ENCODE results near the gene MRPL55. TPM values are rescaled to one million over a fixed set of nuclear protein-coding genes. Genes with fewer than 3 reads are reported as not detected.

The MRPL55 gene
- total RNA-seq, 1 donor from 2014 or later: 43.2 TPM

DNA sequence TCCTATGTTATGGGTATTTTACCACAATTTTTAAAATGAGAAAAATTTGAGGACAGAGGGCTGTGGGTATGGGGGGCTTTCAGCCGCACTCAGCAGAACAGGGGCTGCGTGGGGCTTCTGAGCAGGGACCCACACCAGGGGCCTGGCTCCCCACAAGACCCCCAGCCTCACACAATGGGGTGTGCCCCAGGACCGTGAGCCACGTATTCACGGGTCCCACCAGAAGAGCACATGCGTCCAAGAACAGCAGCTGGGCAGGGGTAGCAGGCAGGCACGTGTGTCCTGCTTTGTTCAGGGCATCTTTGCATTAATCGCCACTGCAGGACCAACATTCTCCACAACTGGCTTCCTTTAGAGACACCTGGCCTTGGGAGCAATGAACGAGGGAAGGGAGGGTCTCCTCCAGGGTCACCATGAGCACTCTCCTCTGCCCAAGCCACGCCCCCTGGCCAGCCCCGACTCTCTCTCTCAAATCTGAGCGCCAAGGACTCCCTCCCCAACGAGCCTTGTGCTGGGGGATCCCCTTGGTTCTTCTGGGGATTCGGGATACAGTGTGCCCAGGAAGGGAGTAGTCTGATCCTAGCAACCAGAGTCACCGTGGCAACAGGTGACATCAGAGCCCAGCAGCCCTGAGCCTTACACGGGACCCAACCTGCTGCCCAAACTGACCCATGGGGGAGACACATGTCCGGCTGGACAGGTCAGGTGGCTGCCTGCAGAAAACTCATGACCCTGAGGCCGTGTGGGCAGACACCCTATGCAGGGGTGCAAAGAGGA lies 34.0 kb downstream of the MRPL55 start:
- TF ChIP-seq, protein P1, sequence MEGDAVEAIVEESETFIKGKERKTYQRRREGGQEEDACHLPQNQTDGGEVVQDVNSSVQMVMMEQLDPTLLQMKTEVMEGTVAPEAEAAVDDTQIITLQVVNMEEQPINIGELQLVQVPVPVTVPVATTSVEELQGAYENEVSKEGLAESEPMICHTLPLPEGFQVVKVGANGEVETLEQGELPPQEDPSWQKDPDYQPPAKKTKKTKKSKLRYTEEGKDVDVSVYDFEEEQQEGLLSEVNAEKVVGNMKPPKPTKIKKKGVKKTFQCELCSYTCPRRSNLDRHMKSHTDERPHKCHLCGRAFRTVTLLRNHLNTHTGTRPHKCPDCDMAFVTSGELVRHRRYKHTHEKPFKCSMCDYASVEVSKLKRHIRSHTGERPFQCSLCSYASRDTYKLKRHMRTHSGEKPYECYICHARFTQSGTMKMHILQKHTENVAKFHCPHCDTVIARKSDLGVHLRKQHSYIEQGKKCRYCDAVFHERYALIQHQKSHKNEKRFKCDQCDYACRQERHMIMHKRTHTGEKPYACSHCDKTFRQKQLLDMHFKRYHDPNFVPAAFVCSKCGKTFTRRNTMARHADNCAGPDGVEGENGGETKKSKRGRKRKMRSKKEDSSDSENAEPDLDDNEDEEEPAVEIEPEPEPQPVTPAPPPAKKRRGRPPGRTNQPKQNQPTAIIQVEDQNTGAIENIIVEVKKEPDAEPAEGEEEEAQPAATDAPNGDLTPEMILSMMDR (IDR thresholded peaks at IDR 0.05; ENCODE audit: insufficient read depth, low read length, severe bottlenecking): no peak
- FAIRE-seq (no peak), DNase-seq (ENCODE audit: low read depth) (no peak)
- H3K27me3 ChIP-seq (ENCODE audit: control insufficient read depth, insufficient read depth, low read length): no peaks in the 10 kb centered on the region
- H3K36me3 ChIP-seq (ENCODE audit: control insufficient read depth, insufficient read depth, low read length): no peaks in the 10 kb centered on the region
- H3K4me3 ChIP-seq (ENCODE audit: low read depth, low read length): no peak overlapping the region

DNA sequence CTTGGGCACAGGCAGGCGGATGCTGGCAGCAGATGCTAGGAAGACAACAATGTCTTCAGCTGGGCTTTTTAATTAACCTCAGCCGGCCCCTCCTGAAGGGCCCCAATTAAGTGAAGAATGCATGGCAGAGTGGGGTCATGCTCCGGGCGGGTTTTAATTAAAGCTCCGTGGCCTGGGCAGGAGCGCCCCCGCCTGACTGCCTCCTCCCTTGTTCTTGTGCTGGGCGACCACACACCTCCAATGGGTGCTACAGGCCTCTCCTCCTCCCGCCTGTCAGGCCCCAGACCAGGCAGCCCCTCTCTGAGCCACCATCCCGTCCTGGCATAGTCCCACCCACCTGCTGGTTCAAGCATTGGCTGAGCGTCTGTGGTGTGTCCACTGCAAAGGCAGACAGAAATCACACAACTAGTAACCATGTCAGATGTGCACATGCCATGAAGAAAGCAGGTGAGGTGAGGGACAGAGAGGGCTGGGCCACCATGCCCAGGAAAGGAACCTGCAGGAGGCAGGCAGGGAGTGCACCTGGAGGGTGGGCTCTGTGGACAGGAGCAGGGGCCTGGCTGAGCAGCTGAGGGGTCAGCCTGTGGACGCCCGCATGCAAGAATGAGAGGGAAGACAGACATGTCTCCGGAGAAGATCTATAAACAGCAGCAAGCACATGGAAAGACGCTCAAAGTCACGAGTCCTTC lies 35.1 kb downstream of the MRPL55 start:
- Histone ChIP-seq H3K27me3 (ENCODE audit: control insufficient read depth, insufficient read depth, low read length) (no peaks in the 10 kb centered on the region), H3K4me3 (ENCODE audit: low read depth, low read length) (no peak overlapping the region), H3K36me3 (ENCODE audit: control insufficient read depth, insufficient read depth, low read length) (no peaks in the 10 kb centered on the region)
- no peak for DNase-seq (ENCODE audit: low read depth)
- TF ChIP-seq, protein P1 (IDR thresholded peaks at IDR 0.05; ENCODE audit: insufficient read depth, low read length, severe bottlenecking): peak; percentile 65
- FAIRE-seq: no peak

DNA sequence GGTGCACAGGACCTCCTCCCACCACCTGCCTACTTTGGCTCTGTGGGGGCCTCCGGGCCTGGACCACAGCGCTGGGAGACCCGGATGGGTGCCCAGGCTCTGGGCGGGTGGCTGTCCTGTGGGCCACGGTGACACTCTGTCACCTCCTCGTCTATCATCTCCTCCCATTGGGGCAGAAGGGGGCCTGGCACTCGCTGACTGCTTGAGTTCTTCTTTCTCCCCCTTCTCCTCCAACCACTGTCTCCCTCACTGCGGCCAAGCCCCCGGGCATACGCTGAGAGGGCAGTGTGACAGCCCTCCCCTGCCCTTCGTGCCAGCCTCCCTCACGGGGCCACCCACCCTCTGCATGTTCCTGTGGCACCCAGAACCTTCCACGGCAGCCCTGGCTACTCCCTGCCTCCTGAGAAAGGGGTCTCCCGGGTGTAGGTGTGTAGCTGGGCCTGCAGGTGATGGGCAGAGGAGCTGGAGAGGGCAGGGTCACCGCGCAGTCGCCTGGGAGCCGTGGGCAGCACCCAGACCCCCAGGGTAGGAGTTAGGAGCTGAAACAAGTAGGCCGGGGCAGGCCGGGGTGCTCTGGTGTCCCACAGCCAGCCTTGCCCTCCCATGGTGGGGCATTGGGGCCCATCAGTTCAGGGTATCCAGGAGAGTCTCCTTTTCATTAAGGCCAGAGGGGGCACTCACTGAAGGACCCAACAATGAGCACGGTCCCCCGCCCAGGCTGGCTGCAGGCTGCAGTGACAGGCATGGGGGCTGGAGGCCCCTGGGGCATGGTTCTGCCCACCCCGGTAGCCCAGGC lies 35.8 kb downstream of the MRPL55 start:
- H3K4me3 ChIP-seq (ENCODE audit: low read depth, low read length): no peak overlapping the region
- FAIRE-seq (no peak), DNase-seq (ENCODE audit: low read depth) (no peak)
- TF ChIP-seq, protein P1 (IDR thresholded peaks at IDR 0.05; ENCODE audit: insufficient read depth, low read length, severe bottlenecking): no peak
- H3K27me3 ChIP-seq (ENCODE audit: control insufficient read depth, insufficient read depth, low read length): no peaks in the 10 kb centered on the region
- no peaks in the 10 kb centered on the region for H3K36me3 ChIP-seq (ENCODE audit: control insufficient read depth, insufficient read depth, low read length)

DNA sequence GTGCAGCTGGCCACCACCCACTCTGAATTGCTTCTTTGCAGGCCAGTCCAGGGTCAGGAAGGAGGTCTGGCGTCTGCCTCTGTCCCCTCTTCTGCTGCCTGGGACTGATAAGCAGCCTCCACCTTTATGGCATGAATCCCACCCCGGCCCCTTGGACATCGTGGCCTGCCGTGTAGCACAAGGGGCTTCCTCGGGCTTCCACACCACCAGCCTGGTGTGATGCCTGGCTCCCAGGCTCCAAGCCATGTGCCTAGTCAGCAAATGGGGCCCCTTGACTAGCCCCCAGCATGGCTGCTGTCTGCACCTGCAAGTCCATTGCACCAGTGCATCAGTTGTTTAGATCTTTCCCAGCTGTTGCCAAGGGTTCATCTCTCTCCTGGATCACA lies 36.4 kb downstream of the MRPL55 start:
- FAIRE-seq: no peak

DNA sequence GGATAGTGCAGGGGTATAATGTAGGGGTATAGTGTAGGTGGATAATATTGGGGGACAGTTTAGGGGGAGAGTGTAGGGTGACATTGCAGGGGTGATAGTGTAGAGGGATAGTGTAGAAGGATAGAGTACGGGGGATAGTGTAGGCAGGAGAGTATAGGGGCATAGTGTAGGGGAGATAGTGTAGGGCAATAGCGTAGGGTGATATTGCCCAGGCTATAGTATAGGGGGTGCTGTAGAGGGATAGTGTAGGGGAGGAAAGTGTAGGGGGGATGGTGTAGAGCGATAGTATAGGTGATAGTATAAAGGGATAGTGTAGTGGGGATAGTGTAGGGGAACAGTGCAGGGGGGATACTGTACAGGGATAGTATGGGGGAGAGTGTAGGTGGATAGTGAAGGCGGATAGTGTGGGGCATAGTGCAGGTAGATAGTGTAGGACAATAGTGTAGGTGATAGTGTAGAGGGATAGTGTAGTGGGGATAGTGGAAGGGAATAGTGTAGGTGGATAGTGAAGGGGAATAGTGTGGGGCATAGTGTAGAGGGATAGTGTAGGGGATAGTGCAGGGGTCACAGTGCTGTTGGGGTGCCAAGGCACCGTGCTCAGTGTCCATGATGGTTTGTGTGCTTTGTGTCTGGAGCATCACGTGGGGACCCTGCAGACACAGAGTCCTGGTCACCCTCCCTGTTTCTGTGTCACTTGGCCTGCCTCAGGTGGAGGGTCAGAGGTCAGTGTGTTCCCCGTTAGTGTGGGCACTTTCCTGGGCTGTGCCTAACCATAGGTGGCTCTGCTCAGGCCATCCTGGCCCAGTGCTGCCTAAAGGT lies 37.1 kb downstream of the MRPL55 start:
- Histone ChIP-seq H3K36me3 (ENCODE audit: control insufficient read depth, insufficient read depth, low read length) (no peaks in the 10 kb centered on the region), H3K4me3 (ENCODE audit: low read depth, low read length) (no peak overlapping the region), H3K27me3 (ENCODE audit: control insufficient read depth, insufficient read depth, low read length) (peaks cover 3% of the 10 kb centered on the region)
- TF ChIP-seq, protein P1 (IDR thresholded peaks at IDR 0.05; ENCODE audit: insufficient read depth, low read length, severe bottlenecking): no peak
- no peak for DNase-seq (ENCODE audit: low read depth)
- FAIRE-seq: peak; percentile 82

More for the DNA sequence above, 36.4 kb downstream of the MRPL55 start:
- no peak for DNase-seq (ENCODE audit: low read depth)
- no peaks in the 10 kb centered on the region for H3K27me3 ChIP-seq (ENCODE audit: control insufficient read depth, insufficient read depth, low read length)
- H3K36me3 ChIP-seq (ENCODE audit: control insufficient read depth, insufficient read depth, low read length): no peaks in the 10 kb centered on the region
- H3K4me3 ChIP-seq (ENCODE audit: low read depth, low read length): no peak overlapping the region
- TF ChIP-seq, protein P1 (IDR thresholded peaks at IDR 0.05; ENCODE audit: insufficient read depth, low read length, severe bottlenecking): no peak

All from bronchial epithelial cell (primary cell).